GM12878 (cell line): Measurements from ENCODE around the gene KDM4D. TPM values are rescaled to one million over a fixed set of nuclear protein-coding genes. Genes with fewer than 3 reads are reported as not detected.
"Not testable (repeated sequence)": the region's sequence is repeated elsewhere in the genome, so short reads cannot be mapped to it uniquely, and the experiment has no call there.

ENCODE experiments used
- ATAC-seq: fragments of 200-7000 bp; cut with Tn5 transposase; 3 replicates; pipeline ENCODE4 v1.9.1; 2020; ENCODE audit warnings: mild to moderate bottlenecking, moderate library complexity
- BruUV-seq: library from RNA; stranded (reverse); fragments of 400-500 nt; replicated peaks from 2 replicates; lab custom pipeline; 2021; lab: Mats Ljungman, UMichigan
- CTCF ChIA-PET: fragments of 300-600 bp; sonication (Branson Sonifier 250); formaldehyde crosslinking; extraction: SDS; loops from one replicate; lab custom pipeline; 2021; ENCODE audit warnings: inconsistent platforms; lab: Yijun Ruan, JAX
- POLR2A ChIA-PET: fragments of 350-600 bp; formaldehyde crosslinking; extraction: SDS; loops from one replicate; lab custom pipeline; 2021; ENCODE audit warnings: inconsistent platforms; lab: Charles Lee
- RAD21 ChIA-PET: fragments of 300-600 bp; sonication (Branson Sonifier 250); formaldehyde crosslinking; loops from one replicate; lab custom pipeline; 2023; ENCODE audit warnings: antibody characterized with exemption; ENCODE audit not compliant: unreplicated experiment; lab: Charles Lee
- SMC1A ChIA-PET: fragments of 300-600 bp; sonication (Branson Sonifier 250); formaldehyde crosslinking; loops from one replicate; lab custom pipeline; 2023; ENCODE audit not compliant: unreplicated experiment, uncharacterized antibody; lab: Charles Lee
- DNase-seq: peaks from one replicate; pipeline ENCODE4 v3.0.0-alpha.2; 2011; ENCODE audit warnings: low read depth, low spot score
- FAIRE-seq: peaks from 3 replicates; lab custom pipeline; 2011; peaks lifted over from hg19 to GRCh38; lab: Jason Lieb, UNC
- H2AFZ ChIP-seq: 2 replicates; pipeline ENCODE4 v1.6.0; 2011; ENCODE audit warnings: low read depth, low read length, control low read depth; ENCODE audit not compliant: control insufficient read depth
- H3K27ac ChIP-seq: 2 replicates; pipeline ENCODE4 v1.5.1; 2011; ENCODE audit warnings: control low read depth; ENCODE audit not compliant: control insufficient read depth, insufficient read depth
- H3K27me3 ChIP-seq, 2 experiments: replicated peaks in 1 of 2; 2 replicates each; pipeline versions ENCODE4 v1.6.0 to v1.6.1; 2011; ENCODE audit warnings: low read length in 1 of 2; ENCODE audit not compliant: control insufficient read depth in 2 of 2, insufficient read depth in 2 of 2
- H3K36me3 ChIP-seq, 2 experiments: 2 replicates each; pipeline ENCODE4 v1.5.1; 2011; ENCODE audit warnings: low read length in 1 of 2; ENCODE audit not compliant: control insufficient read depth in 2 of 2, insufficient read depth in 2 of 2
- H3K4me1 ChIP-seq: 2 replicates; pipeline ENCODE4 v1.6.1; 2011; ENCODE audit warnings: mild to moderate bottlenecking, low read length, moderate library complexity, mixed read lengths; ENCODE audit not compliant: control insufficient read depth, insufficient read depth
- H3K4me2 ChIP-seq: 2 replicates; pipeline ENCODE4 v1.6.0; 2011; ENCODE audit warnings: control low read depth; ENCODE audit not compliant: control insufficient read depth, insufficient read depth
- H3K4me3 ChIP-seq: fragments of 200-600 bp; sonication (generic); 2 replicates; pipeline ENCODE4 v1.5.1; 2016
- H3K79me2 ChIP-seq: 2 replicates; pipeline ENCODE4 v1.6.0; 2011; ENCODE audit warnings: low read length; ENCODE audit not compliant: control insufficient read depth, insufficient read depth
- H3K9ac ChIP-seq: 2 replicates; pipeline ENCODE4 v1.8.0; 2011; ENCODE audit warnings: low read length, control low read depth, mixed read lengths; ENCODE audit not compliant: control insufficient read depth, insufficient read depth
- H3K9me3 ChIP-seq: replicated peaks from 3 replicates; pipeline ENCODE4 v1.5.1; 2011; ENCODE audit warnings: mild to moderate bottlenecking, low read length; ENCODE audit not compliant: control insufficient read depth, insufficient read depth
- H4K20me1 ChIP-seq: 2 replicates; pipeline ENCODE4 v1.6.0; 2011; ENCODE audit not compliant: control insufficient read depth, insufficient read depth
- ATF2 ChIP-seq: IDR thresholded peaks from 2 replicates; pipeline ENCODE4 v1.6.1; 2012; ENCODE audit warnings: low read length, inconsistent platforms
- BHLHE40 ChIP-seq, 2 experiments: fragments of 450-650 bp in 1 of 2; IDR thresholded peaks; 2 replicates each; pipeline ENCODE4 v1.6.1; 2011 to 2017; ENCODE audit warnings: low read depth in 2 of 2, borderline replicate concordance in 1 of 2, improper control_type of control experiment in 1 of 2, low read length in 1 of 2, mild to moderate bottlenecking in 1 of 2
- FOS ChIP-seq: IDR thresholded peaks from 3 replicates; pipeline ENCODE4 v1.6.1; 2011; ENCODE audit warnings: borderline replicate concordance; ENCODE audit not compliant: insufficient read length; ENCODE audit errors: extremely low read depth
- FOXK2 ChIP-seq: fragments of 450-650 bp; IDR thresholded peaks from 2 replicates; pipeline ENCODE4 v1.6.1; 2017; ENCODE audit warnings: mild to moderate bottlenecking, moderate library complexity
- HCFC1 ChIP-seq: fragments of 150-350 bp; IDR thresholded peaks from 2 replicates; pipeline ENCODE4 v1.6.1; 2014; ENCODE audit warnings: low read length
- RCOR1 ChIP-seq: conservative IDR thresholded peaks from 2 replicates; pipeline ENCODE4 v1.6.1; 2012; ENCODE audit warnings: low read depth, low read length, improper control_type of control experiment
- SUPT20H ChIP-seq: IDR thresholded peaks from 2 replicates; pipeline ENCODE4 v1.6.1; 2011; ENCODE audit warnings: low read depth, mild to moderate bottlenecking, low read length, moderate library complexity, borderline replicate concordance; ENCODE audit not compliant: control insufficient read depth
- TCF12 ChIP-seq: IDR thresholded peaks from 2 replicates; pipeline ENCODE4 v1.6.1; 2011; ENCODE audit warnings: low read depth, mild to moderate bottlenecking, low read length
- ZNF24 ChIP-seq: fragments of 450-650 bp; IDR thresholded peaks from 2 replicates; pipeline ENCODE4 v1.6.1; 2017; ENCODE audit warnings: antibody characterized with exemption, mild to moderate bottlenecking
- ZZZ3 ChIP-seq: IDR thresholded peaks from 2 replicates; pipeline ENCODE4 v1.6.1; 2011; ENCODE audit warnings: low read depth; ENCODE audit not compliant: control insufficient read depth, insufficient read length
- WGBS: methylation state at CpG from one replicate; pipeline ENCODE4 v1.1.6; 2016; ENCODE audit warnings: low lambda C conversion rate; ENCODE audit not compliant: insufficient replicate concordance, insufficient coverage; ENCODE audit errors: missing lambda C conversion rate; 5-methylcytosine and 5-hydroxymethylcytosine counted together
- in situ Hi-C: fragments of 300-500 bp; cut with MboI; formaldehyde crosslinking; loops from 9 replicates; pipeline ENCODE4 v1.14.3; 2018; ENCODE audit warnings: mixed read lengths
- intact Hi-C: fragments of 100-400 bp; cut with micrococcal nuclease; formaldehyde crosslinking; loops from one replicate; pipeline ENCODE4 v1.14.2; 2022; ENCODE audit not compliant: unreplicated experiment
- polyA plus RNA-seq, 11 experiments: library from polyadenylated mRNA; depleted of rRNA in 4 of 11; unstranded in 6 of 11; stranded (reverse) in 5 of 11; fragments of >200 nt; fragmentation: Nextera tagmentation in 4 of 11; fragmentation: Illumina TruSeq in 1 of 11; extraction: Ambion mirVana in 4 of 11; extraction: Trizol in 1 of 11; gene quantifications; 1 replicate in 1 of 11; 2 replicates in 10 of 11; pipeline versions ENCODE4 v1.2.1 to v1.2.3, GENCODE V29; 2011 to 2016; ENCODE audit warnings: inconsistent platforms in 2 of 11, missing spikeins in 2 of 11, low read depth in 1 of 11
- total RNA-seq, 4 experiments: library from RNA; depleted of rRNA in 3 of 4; stranded (reverse); fragments of >200 nt in 3 of 4; fragmentation: Illumina TruSeq in 1 of 4; extraction: Trizol in 1 of 4; gene quantifications; 2 replicates each; pipeline versions ENCODE4 v1.2.1 to v1.2.3, GENCODE V29; 2013 to 2021

The KDM4D gene
- total and polyA plus RNA-seq, 10 of the 15 experiments (the other 5 are each of a cell fraction or from before 2014, with no cell fraction given) = 0.63 to 2.6 (median 1.3) TPM

- no peak for TF ChIP-seq ZZZ3
- TF ChIP-seq BHLHE40 (IDR thresholded peaks at IDR 0.05; ENCODE audit: borderline replicate concordance in 1 of 2, low read depth in 2 of 2, low read length in 1 of 2) = no peak
- TF ChIP-seq SUPT20H = no peak
- no peak for TF ChIP-seq ZNF24
- no peak for TF ChIP-seq ATF2
- TF ChIP-seq RCOR1 = no peak
- TF ChIP-seq FOXK2 = no peak
- no peak for TF ChIP-seq HCFC1
- no peak for TF ChIP-seq TCF12
- TF ChIP-seq FOS = no peak
- BruUV-seq = no TSS peak
- no peak overlapping the region for H3K4me2 ChIP-seq
- no peaks in the 10 kb centered on the region for H3K9me3 ChIP-seq
- SMC1A ChIA-PET = interaction anchor here (0.8 to 1.5 kb wide), 2 partner anchors 8 to 28 kb away, joined by 3 to 4 read pairs; no protein-coding TSS in a partner anchor
- ATAC-seq (no peak), DNase-seq (no peak), FAIRE-seq (no peak)
- 53% methylated on average over 2 of the region's 2 CpGs for WGBS
- H3K36me3 ChIP-seq = no peaks in the 10 kb centered on the region
- in situ Hi-C loops = no loop called here
- RAD21 ChIA-PET = no interaction called here
- H3K4me3 ChIP-seq = no peak overlapping the region
- H3K79me2 ChIP-seq = no peaks in the 10 kb centered on the region
- H3K4me1 ChIP-seq = no peaks in the 10 kb centered on the region
- intact Hi-C loops = no loop called here
- H3K9ac ChIP-seq = no peak overlapping the region
- H4K20me1 ChIP-seq = no peaks in the 10 kb centered on the region
- H3K27me3 ChIP-seq = peaks cover 0 to 2% of the 10 kb centered on the region in 2 experiments; a peak in 2 of 4 replicates
- H2AFZ ChIP-seq = no peak overlapping the region
- CTCF ChIA-PET = no interaction called here
- POLR2A ChIA-PET = no interaction called here
- H3K27ac ChIP-seq = no peak overlapping the region
These were observed 42.6 kb downstream of the KDM4D start for GRCh38 chr11:95016139-95016538.

GRCh38 chr11:95021468-95021867 lies 48.0 kb downstream of the KDM4D start:
- DNase-seq, RAD21 ChIA-PET, ATAC-seq, H3K27ac ChIP-seq, H3K79me2 ChIP-seq, H4K20me1 ChIP-seq, SMC1A ChIA-PET, H3K9me3 ChIP-seq, H3K4me2 ChIP-seq, H3K36me3 ChIP-seq, CTCF ChIA-PET, FAIRE-seq, in situ Hi-C loops, H3K4me1 ChIP-seq, H3K27me3 ChIP-seq, intact Hi-C loops, H3K9ac ChIP-seq, BruUV-seq, POLR2A ChIA-PET, H2AFZ ChIP-seq, H3K4me3 ChIP-seq: not testable (repeated sequence)
- WGBS = 69% methylated on average over 5 of the region's 5 CpGs
